PFSK-1 (cell line): ENCODE results near the gene ZNF154.

Experiments
- FOXP2 ChIP-seq: optimal IDR thresholded peaks from 2 replicates; pipeline ENCODE3; 2011; ENCODE audit warnings: borderline replicate concordance, control low read depth, inconsistent platforms; ENCODE audit not compliant: insufficient read depth; ENCODE audit errors: extremely low read length, extremely low read depth
- POLR2AphosphoS5 ChIP-seq: IDR thresholded peaks from 2 replicates; pipeline ENCODE4 v1.6.1; 2012; ENCODE audit warnings: low read depth, mild to moderate bottlenecking, control low read depth, low read length, moderate library complexity
- SIN3A ChIP-seq: IDR thresholded peaks from 2 replicates; pipeline ENCODE4 v1.6.1; 2012; ENCODE audit warnings: mild to moderate bottlenecking, low read length, moderate library complexity, borderline replicate concordance; ENCODE audit not compliant: insufficient read depth
- TAF1 ChIP-seq: IDR thresholded peaks from 2 replicates; pipeline ENCODE4 v1.6.1; 2012; ENCODE audit warnings: low read length, control low read depth, borderline replicate concordance; ENCODE audit not compliant: insufficient read depth
- TF ChIP-seq, protein P1 (sequence below), 2 experiments: IDR thresholded peaks; 2 replicates each; pipeline versions ENCODE4 v1.6.1 to v1.8.0; 2011 to 2012; ENCODE audit warnings: low read depth in 2 of 2, low read length in 2 of 2, control low read depth in 1 of 2, inconsistent platforms in 1 of 2, mild to moderate bottlenecking in 1 of 2, moderate library complexity in 1 of 2; ENCODE audit not compliant: insufficient read depth in 1 of 2

ZNF154 gene

DNA sequence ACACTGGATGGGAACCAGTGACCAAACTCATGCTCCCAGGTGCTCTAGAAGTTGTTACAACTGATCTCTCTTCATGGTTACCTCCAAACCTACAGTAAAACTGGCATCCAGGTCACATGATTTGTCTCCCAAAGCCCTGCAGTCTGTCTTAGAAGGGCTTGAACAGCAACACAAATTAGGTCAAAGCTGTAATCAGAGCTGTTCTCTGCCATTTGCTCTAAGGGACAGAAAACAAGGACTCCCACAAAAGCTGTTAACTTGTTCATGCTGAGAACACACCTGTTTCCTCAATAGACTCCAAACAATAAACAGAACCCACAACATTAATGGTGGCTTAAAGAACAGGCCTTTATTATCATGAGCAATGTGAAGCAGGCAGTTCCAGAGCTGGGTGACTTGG lies 10.4 kb upstream of the ZNF154 start:
- TF ChIP-seq POLR2AphosphoS5 (no peak), TAF1 (no peak), FOXP2 (no peak), SIN3A (no peak)
- TF ChIP-seq, protein P1, sequence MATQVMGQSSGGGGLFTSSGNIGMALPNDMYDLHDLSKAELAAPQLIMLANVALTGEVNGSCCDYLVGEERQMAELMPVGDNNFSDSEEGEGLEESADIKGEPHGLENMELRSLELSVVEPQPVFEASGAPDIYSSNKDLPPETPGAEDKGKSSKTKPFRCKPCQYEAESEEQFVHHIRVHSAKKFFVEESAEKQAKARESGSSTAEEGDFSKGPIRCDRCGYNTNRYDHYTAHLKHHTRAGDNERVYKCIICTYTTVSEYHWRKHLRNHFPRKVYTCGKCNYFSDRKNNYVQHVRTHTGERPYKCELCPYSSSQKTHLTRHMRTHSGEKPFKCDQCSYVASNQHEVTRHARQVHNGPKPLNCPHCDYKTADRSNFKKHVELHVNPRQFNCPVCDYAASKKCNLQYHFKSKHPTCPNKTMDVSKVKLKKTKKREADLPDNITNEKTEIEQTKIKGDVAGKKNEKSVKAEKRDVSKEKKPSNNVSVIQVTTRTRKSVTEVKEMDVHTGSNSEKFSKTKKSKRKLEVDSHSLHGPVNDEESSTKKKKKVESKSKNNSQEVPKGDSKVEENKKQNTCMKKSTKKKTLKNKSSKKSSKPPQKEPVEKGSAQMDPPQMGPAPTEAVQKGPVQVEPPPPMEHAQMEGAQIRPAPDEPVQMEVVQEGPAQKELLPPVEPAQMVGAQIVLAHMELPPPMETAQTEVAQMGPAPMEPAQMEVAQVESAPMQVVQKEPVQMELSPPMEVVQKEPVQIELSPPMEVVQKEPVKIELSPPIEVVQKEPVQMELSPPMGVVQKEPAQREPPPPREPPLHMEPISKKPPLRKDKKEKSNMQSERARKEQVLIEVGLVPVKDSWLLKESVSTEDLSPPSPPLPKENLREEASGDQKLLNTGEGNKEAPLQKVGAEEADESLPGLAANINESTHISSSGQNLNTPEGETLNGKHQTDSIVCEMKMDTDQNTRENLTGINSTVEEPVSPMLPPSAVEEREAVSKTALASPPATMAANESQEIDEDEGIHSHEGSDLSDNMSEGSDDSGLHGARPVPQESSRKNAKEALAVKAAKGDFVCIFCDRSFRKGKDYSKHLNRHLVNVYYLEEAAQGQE (IDR thresholded peaks at IDR 0.05; ENCODE audit: insufficient read depth in 1 of 2, low read depth in 2 of 2, low read length in 2 of 2): no peak

DNA sequence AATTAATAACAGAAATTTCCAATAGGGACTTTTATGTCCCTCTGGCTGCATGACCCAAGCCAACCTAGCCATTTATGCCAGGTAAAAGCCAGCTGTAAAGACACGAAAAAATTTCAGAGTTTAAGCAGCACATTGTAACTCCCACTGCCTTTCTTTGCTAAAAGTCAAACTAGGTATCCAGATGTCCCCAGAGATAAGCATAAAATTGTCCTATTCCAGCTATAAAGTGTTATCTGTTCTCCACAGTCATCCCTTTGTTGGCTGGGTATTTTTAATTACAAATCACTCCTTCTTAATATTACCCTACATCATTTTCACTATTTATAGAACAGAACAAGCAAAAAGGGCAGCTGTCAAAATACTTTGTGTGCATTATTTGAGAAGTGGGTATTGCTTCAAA lies 3.2 kb upstream of the ZNF154 start:
- TF ChIP-seq, protein P1 (IDR thresholded peaks at IDR 0.05; ENCODE audit: insufficient read depth in 1 of 2, low read depth in 2 of 2, low read length in 2 of 2): no peak
- TF ChIP-seq FOXP2: no peak
- no peak for TF ChIP-seq SIN3A
- no peak for TF ChIP-seq TAF1
- TF ChIP-seq POLR2AphosphoS5: no peak

DNA sequence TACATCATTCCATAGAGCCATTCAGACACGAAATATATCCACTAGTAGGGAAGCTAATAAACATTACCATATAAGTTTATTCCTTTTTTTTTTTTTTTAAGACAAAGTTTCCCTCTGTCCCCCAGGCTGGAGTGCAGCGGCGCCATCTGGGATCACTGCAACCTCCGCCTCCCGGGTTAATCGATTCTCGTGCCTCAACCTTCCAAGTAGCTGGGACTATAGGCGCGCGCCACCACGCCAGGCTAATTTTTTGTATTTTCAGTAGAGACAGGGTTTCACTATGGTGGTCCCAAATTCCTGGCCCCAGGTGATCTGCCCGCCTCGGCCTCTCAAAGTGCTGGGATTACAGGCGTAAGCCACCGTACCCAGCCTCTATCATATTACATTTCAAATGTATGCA lies 612 bp upstream of the ZNF154 start:
- TF ChIP-seq FOXP2: no peak
- no peak for TF ChIP-seq TAF1
- TF ChIP-seq SIN3A: no peak
- no peak for TF ChIP-seq POLR2AphosphoS5
- TF ChIP-seq, protein P1 (IDR thresholded peaks at IDR 0.05; ENCODE audit: insufficient read depth in 1 of 2, low read depth in 2 of 2, low read length in 2 of 2): no peak

DNA sequence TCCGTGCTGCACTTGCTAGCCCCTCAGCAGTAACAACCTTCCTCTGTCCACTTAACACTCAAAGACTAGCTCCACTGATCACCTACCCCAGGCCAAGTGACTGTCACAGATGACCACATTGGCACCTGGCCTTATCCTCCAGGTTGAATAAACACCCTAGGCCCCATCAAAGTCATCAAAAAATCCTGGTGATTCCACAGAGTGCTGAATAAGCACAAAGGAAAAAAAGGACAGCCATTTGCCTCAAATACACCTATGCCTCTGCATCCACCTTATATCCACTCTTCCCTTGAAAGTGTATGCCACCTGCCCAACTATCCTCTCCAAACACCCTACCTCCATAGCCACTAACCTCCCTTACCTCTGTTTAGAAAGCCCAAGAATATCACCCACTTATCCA lies 2.7 kb downstream of the ZNF154 start:
- TF ChIP-seq, protein P1 (IDR thresholded peaks at IDR 0.05; ENCODE audit: insufficient read depth in 1 of 2, low read depth in 2 of 2, low read length in 2 of 2): no peak
- TF ChIP-seq TAF1: no peak
- no peak for TF ChIP-seq SIN3A
- TF ChIP-seq FOXP2: no peak
- no peak for TF ChIP-seq POLR2AphosphoS5

DNA sequence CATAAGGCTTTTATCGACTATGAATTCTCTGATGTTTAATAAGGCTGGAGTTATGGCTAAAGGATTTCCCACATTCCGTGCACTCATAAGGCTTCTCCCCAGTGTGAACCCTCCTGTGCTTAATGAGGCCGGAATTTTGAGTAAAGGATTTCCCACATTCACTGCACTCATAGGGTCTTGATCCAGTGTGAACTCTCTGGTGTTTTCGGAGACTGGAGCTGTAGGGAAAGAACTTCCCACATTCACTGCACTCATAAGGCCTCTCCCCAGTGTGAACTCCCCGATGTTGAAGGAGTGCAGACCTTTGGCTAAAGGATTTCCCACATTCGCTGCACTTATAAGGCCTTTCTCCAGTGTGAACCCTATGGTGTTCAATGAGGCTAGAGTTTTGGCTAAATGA lies 7.4 kb downstream of the ZNF154 start:
- TF ChIP-seq TAF1 (no peak), SIN3A (no peak), FOXP2 (no peak), POLR2AphosphoS5 (no peak)
- TF ChIP-seq, protein P1 (IDR thresholded peaks at IDR 0.05; ENCODE audit: insufficient read depth in 1 of 2, low read depth in 2 of 2, low read length in 2 of 2): no peak
